WI38 (cell line): ENCODE data around the gene NIPAL1.

Source experiments
- H3K4me3 ChIP-seq: 2 replicates; pipeline ENCODE4 v1.5.1; 2011; ENCODE audit warnings: low read depth, mild to moderate bottlenecking, control low read depth, low read length
- CTCF ChIP-seq: IDR thresholded peaks from 2 replicates; pipeline ENCODE4 v1.5.1; 2012; ENCODE audit warnings: low read depth, mild to moderate bottlenecking, control low read depth, low read length

The NIPAL1 gene

GRCh38 chr4:48025005-48025404 is 8.4 kb downstream of the NIPAL1 start:
- no peak overlapping the region for H3K4me3 ChIP-seq
- no peak for TF ChIP-seq CTCF

GRCh38 chr4:48027653-48028052 is 11.1 kb downstream of the NIPAL1 start:
- no peak for TF ChIP-seq CTCF
- no peak overlapping the region for H3K4me3 ChIP-seq

- no peak for TF ChIP-seq CTCF
- H3K4me3 ChIP-seq: no peak overlapping the region
Observed at GRCh38 chr4:48028696-48029095, 12.1 kb downstream of the NIPAL1 start.

GRCh38 chr4:48030470-48030869 is 13.9 kb downstream of the NIPAL1 start:
- no peak for TF ChIP-seq CTCF
- no peak overlapping the region for H3K4me3 ChIP-seq

GRCh38 chr4:48031802-48032525 is 15.4 kb downstream of the NIPAL1 start:
- no peak for TF ChIP-seq CTCF
- no peak overlapping the region for H3K4me3 ChIP-seq

GRCh38 chr4:48032721-48033120 is 16.1 kb downstream of the NIPAL1 start:
- no peak for TF ChIP-seq CTCF
- H3K4me3 ChIP-seq: no peak overlapping the region

- no peak overlapping the region for H3K4me3 ChIP-seq
- TF ChIP-seq CTCF: no peak
Observed at GRCh38 chr4:48033412-48033811, 16.8 kb downstream of the NIPAL1 start.
